Activated CD8-positive, alpha-beta memory T cell treated with anti-CD3 and anti-CD28 coated beads, Interleukin-2, amount 50 U/mL, for 24 hours (primary cell): Measurements from ENCODE around the gene METTL6.
"Not testable (repeated sequence)": the region's sequence is repeated elsewhere in the genome, so short reads cannot be mapped to it uniquely, and the experiment has no call there.

Experiments
- DNase-seq: peaks from one replicate; pipeline ENCODE4 v3.0.0-alpha.2; 2020; ENCODE audit errors: extremely low read depth

The METTL6 gene

GRCh38 chr3:15427182-15427880, at the start of gene METTL6, which contains the start of gene EAF1:
METTL6 (minus strand) TSS chr3:15427544; CDS start chr3:15426511, 1,033 bp downstream.
EAF1 (plus strand) TSS chr3:15427598; CDS start chr3:15427780, 182 bp downstream.
- peak; percentile 75 for DNase-seq

GRCh38 chr3:15476378-15476777, 49.0 kb upstream of the METTL6 start:
- DNase-seq: no peak

GRCh38 chr3:15475161-15475560, 47.8 kb upstream of the METTL6 start:
- no peak for DNase-seq

GRCh38 chr3:15471861-15472260, 44.5 kb upstream of the METTL6 start:
- no peak for DNase-seq

GRCh38 chr3:15470849-15471248, 43.5 kb upstream of the METTL6 start:
- no peak for DNase-seq

DNA sequence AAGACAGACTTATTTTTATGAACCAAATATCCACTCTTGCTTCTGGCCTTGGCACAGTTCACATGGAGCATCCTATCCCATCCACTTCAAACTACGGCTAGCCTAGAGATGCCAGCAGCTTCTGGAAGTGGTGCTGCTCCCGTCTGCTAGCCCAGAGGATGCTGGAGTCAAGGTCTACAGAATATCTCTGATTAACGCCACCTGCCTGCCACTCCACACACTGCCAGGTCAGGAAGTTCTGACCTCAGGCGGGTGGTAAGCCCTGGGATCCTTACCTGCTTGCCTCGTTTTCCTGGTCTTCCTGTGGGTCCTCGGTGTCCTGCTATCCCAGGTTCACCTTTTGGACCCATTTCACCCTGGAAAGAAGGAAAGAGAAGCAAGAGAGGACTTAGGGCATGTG, 42.9 kb upstream of the METTL6 start:
- DNase-seq: no peak

- no peak for DNase-seq
Measured at GRCh38 chr3:15467227-15468181, 40.2 kb upstream of the METTL6 start.

DNA sequence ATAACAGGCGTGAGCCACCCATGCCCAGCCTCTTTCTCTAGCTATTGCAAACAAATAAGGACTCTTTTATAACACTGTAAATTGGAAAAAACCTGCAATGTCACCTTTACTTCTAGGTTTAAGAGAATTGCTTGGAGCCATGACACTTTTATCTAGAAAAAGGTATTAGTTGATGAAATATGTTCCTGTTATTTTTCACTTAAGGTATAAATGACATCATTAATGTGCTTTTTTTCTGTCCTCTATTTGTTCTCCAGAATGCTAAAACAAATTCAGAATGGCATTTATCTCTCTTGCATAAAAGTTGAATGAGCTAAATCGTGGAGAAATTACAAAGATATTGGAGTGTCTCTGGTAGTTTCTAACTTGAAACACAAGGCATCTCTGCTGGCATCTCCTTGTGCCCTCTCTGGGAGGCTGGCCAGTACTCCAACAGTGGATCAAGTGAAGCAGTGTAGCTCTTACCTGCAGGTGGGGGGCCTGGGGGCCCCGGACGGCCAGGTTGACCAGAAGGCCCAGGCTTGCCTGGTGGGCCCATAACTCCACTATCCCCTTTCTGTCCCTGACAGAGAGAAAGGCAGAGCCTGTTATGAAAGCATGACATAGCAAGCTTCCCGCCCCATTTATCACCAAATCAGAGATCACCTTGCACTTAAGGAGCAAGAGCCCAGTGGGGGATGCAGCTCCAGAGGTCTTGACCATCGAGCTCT, 38.7 kb upstream of the METTL6 start:
- no peak for DNase-seq

DNA sequence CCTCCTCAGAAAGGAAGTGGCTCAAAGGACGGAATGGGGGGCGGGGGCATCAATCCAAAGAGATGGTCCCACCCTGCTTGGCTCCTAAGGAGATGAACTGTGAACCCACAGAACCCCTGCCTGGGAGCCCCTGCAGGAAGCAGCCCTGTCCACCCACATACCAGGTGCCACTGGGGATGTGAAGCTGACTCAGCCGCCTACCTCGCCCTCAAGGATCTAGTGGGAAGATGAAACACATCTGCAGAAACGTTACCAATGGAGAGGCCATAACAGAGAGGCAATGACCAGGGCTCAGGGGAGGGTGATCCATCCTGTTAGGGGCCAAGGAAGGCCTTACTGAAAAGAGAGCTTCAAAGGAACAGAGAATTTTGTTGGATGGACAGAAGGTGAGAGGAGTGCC, 35.1 kb upstream of the METTL6 start:
- no peak for DNase-seq

GRCh38 chr3:15460891-15461531, 33.7 kb upstream of the METTL6 start:
- DNase-seq: no peak

DNA sequence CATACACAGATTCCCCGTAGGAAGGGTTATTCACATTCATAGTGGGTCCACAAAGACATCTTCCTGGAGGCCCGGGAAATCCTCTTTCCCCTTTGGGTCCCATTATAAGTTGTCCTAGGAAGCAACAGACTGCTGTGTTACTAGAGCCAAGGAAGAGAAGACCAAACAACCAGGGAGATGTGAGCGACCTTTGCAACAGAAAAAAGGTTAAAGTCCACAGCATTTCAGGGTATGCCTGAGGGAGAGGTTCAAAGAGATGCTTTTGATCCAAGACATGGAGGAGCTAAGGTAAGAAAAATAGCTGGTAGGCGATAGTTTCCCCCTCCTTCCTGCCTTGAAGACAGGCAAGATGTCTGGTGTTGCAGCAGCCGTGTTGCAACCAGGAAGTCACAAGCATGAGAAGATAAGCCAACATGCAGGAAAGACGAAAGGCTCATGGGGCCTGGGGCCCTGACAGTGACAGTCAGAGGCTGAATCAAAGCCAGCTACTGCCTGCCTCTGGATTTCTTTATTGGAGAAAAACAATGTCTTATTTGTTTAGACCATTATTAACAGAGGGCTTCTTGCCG, 31.0 kb upstream of the METTL6 start:
- DNase-seq: no peak

DNA sequence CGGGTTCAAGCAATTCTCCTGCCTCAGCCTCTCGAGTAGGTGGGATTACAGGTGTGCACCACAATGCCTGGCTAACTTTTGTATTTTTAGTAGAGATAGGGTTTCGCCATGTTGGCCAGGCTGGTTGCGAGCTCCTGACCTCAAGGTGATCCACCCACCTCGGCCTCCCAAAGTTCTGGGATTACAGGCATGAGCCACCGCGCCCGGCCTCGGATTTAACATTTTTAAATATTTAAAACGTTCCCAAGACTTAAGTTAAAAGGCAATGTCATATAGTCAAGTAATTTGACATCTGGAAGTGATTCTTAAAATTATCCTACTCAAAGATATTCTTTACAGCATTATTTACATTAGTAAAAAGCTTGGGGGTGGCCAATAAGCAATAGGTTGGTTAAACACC, 29.6 kb upstream of the METTL6 start:
- not testable (repeated sequence) for DNase-seq

- no peak for DNase-seq
Measured at GRCh38 chr3:15456321-15456720, 29.0 kb upstream of the METTL6 start.

DNA sequence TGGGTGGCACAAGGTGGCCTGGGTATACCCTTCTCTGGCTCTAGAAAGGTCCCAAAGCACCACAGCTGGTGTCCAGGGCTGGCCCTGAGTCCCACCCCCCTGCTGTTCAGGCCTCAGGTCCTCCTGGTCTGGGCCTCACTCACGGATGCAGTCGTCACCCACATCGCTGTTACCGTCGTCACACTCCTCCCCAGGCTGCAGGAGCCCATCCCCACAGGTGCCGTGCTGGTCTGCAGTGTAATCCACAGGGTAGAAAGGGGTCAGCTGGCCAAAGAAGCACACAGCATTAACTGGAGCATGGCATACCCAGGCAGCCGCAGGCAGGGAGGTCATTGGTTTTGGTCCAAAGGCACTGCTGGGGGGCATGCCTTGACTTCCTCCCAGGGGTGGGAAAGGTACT, 28.4 kb upstream of the METTL6 start:
- DNase-seq: no peak

- DNase-seq: no peak
Measured at GRCh38 chr3:15454965-15455364, 27.6 kb upstream of the METTL6 start.

GRCh38 chr3:15453991-15454625, 26.8 kb upstream of the METTL6 start:
- DNase-seq: no peak

- no peak for DNase-seq
Measured at GRCh38 chr3:15453501-15453900, 26.2 kb upstream of the METTL6 start.

DNA sequence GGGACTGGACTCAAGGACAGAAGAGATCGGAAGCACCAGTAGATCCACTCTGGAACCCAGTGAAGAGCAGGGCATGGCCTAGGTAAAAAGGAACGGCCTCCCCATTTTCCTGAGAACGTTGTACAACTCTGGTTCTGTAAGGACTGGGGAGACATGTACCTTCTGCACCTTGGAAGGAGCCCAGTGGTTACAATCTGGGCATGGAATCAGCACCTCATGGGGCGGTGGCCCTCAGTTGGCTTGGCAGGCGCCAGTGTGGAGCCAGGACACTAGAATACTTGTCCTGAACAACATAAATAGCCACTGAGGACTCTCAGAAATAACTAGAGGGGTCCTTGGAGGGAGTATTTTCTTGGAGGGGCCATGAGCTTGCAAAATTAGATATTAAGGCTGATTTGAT, 25.6 kb upstream of the METTL6 start:
- no peak for DNase-seq

GRCh38 chr3:15452156-15452555, 24.8 kb upstream of the METTL6 start:
- DNase-seq: no peak

DNA sequence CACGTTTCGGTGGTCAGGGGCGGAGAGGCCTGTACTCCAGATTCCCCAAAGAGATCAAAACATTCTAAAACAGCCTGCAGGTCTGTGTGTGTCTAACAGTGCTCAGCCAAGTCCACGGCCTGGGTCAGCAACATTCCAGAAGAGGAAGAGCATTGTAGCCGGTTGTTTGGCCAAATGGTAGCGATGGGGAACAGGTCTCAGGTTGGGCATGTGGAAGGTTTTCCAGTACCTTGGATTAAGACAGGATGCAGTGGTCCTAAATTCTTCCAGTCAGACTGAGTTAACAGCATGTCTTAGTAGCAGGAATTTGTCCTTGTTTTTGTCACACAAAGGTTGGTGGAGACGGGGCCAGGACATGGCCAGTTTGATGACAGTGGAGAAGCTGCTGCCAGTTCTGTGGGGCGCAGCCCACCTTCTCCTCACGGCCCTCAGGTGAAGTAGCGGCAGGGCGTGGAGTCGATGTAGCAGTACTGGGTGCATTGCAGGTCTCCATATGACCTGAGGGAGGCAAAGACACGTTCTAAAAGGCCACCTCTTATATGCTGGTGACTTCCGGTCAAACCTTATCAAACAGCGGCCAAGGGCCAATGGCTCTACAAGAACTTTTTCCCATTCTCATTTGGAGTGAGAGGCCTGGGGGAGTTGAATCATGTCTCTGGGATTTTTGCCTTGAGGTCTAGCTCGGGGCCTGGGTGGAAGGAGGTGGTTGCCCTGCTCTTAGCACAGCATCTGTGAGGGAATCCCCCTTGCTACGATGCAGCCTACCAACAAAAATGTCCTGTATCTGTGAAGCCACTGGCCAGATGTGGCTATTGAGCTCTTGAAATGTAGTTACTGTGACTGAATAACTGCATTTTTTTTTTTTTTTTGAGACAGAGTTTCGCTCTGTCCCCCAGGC, 24.1 kb upstream of the METTL6 start:
- no peak for DNase-seq
